GM12878 (cell line): Measurements from ENCODE around the gene DAAM1. TPM values are rescaled to one million over a fixed set of nuclear protein-coding genes. Genes with fewer than 3 reads are reported as not detected.

Experiments
- BCL3 ChIP-seq: IDR thresholded peaks from 2 replicates; pipeline ENCODE4 v1.6.1; 2011; ENCODE audit warnings: borderline replicate concordance, low read depth, mild to moderate bottlenecking, moderate library complexity, low read length; ENCODE audit not compliant: insufficient read depth, poor library complexity, severe bottlenecking
- MYB ChIP-seq: fragments of 150-350 bp; IDR thresholded peaks from 2 replicates; pipeline ENCODE4 v1.6.1; 2014; ENCODE audit warnings: mild to moderate bottlenecking, low read depth, low read length, borderline replicate concordance
- NR2C1 ChIP-seq: fragments of 450-650 bp; IDR thresholded peaks from 2 replicates; pipeline ENCODE4 v1.6.1; 2017; ENCODE audit warnings: antibody characterized with exemption, mild to moderate bottlenecking, moderate library complexity
- POLR2AphosphoS2 ChIP-seq: IDR thresholded peaks from 2 replicates; pipeline ENCODE4 v1.6.1; 2011; ENCODE audit warnings: low read depth, mild to moderate bottlenecking, low read length, improper control_type of control experiment, moderate library complexity
- POLR2AphosphoS5 ChIP-seq: IDR thresholded peaks from 2 replicates; pipeline ENCODE4 v1.6.1; 2011; ENCODE audit warnings: mild to moderate bottlenecking, low read length, inconsistent platforms
- SMAD1 ChIP-seq: fragments of 450-650 bp; IDR thresholded peaks from 2 replicates; pipeline ENCODE4 v1.6.1; 2018; ENCODE audit warnings: mild to moderate bottlenecking, low read depth; ENCODE audit not compliant: partially characterized antibody
- SMARCA5 ChIP-seq: fragments of 450-650 bp; IDR thresholded peaks from 2 replicates; pipeline ENCODE4 v1.6.1; 2017; ENCODE audit warnings: mild to moderate bottlenecking
- TBL1XR1 ChIP-seq: IDR thresholded peaks from 2 replicates; pipeline ENCODE4 v1.6.1; 2012; ENCODE audit warnings: low read depth, low read length, improper control_type of control experiment
- ZBTB4 ChIP-seq: fragments of 450-650 bp; formaldehyde crosslinking; IDR thresholded peaks from 2 replicates; pipeline ENCODE4 v1.4.0; 2022; ENCODE audit warnings: mild to moderate bottlenecking, moderate library complexity
- polyA plus RNA-seq, 11 experiments: library from polyadenylated mRNA; depleted of rRNA in 4 of 11; unstranded in 6 of 11; stranded (reverse) in 5 of 11; fragments of >200 nt; fragmentation: Nextera tagmentation in 4 of 11; fragmentation: Illumina TruSeq in 1 of 11; extraction: Ambion mirVana in 4 of 11; extraction: Trizol in 1 of 11; gene quantifications; 1 replicate in 1 of 11; 2 replicates in 10 of 11; pipeline versions ENCODE4 v1.2.1 to v1.2.3, GENCODE V29; 2011 to 2016; ENCODE audit warnings: inconsistent platforms in 2 of 11, missing spikeins in 2 of 11, low read depth in 1 of 11
- total RNA-seq, 4 experiments: library from RNA; depleted of rRNA in 3 of 4; stranded (reverse); fragments of >200 nt in 3 of 4; fragmentation: Illumina TruSeq in 1 of 4; extraction: Trizol in 1 of 4; gene quantifications; 2 replicates each; pipeline versions ENCODE4 v1.2.1 to v1.2.3, GENCODE V29; 2013 to 2021
- TF ChIP-seq, protein P1 (sequence below): fragments of 450-650 bp; IDR thresholded peaks from 2 replicates; pipeline ENCODE4 v1.6.1; 2017; ENCODE audit warnings: mild to moderate bottlenecking, low read depth, inconsistent platforms; ENCODE audit not compliant: poor library complexity, severe bottlenecking

DAAM1 gene
- total and polyA plus RNA-seq, 10 of the 15 experiments (the other 5 are each of a cell fraction or from before 2014, with no cell fraction given) = 13.8 to 32.4 (median 24.2) TPM

- TF ChIP-seq SMAD1 (no peak), BCL3 (no peak), ZBTB4 (CRISPR knock-in tag) (no peak), TBL1XR1 (no peak), POLR2AphosphoS5 (no peak), POLR2AphosphoS2 (no peak), SMARCA5 (no peak), MYB (no peak), NR2C1 (no peak)
- TF ChIP-seq, protein P1, sequence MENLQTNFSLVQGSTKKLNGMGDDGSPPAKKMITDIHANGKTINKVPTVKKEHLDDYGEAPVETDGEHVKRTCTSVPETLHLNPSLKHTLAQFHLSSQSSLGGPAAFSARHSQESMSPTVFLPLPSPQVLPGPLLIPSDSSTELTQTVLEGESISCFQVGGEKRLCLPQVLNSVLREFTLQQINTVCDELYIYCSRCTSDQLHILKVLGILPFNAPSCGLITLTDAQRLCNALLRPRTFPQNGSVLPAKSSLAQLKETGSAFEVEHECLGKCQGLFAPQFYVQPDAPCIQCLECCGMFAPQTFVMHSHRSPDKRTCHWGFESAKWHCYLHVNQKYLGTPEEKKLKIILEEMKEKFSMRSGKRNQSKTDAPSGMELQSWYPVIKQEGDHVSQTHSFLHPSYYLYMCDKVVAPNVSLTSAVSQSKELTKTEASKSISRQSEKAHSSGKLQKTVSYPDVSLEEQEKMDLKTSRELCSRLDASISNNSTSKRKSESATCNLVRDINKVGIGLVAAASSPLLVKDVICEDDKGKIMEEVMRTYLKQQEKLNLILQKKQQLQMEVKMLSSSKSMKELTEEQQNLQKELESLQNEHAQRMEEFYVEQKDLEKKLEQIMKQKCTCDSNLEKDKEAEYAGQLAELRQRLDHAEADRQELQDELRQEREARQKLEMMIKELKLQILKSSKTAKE = no peak
These were observed 205.8 kb downstream of the DAAM1 start (continued) for GRCh38 chr14:59394268-59394667.
